ENCODE measurements around the gene PRKD1.

PRKD1 gene

GRCh38 chr14:29832042-29832441 is 95.6 kb downstream of the PRKD1 start:
- peaks cover 7% of the 10 kb centered on the region for H3K9me3 Mint-ChIP-seq
- H3K4me3 Mint-ChIP-seq = no peak overlapping the region
- H3K27ac Mint-ChIP-seq = no peak overlapping the region
- no peaks in the 10 kb centered on the region for H3K27me3 Mint-ChIP-seq
- no peaks in the 10 kb centered on the region for H3K4me1 Mint-ChIP-seq (ENCODE audit: low read depth)
- no peaks in the 10 kb centered on the region for H3K36me3 Mint-ChIP-seq (ENCODE audit: low read depth)
- no peak for DNase-seq

- Mint-ChIP-seq H3K27me3 (no peaks in the 10 kb centered on the region), H3K4me1 (ENCODE audit: low read depth) (no peaks in the 10 kb centered on the region), H3K9me3 (no peaks in the 10 kb centered on the region), H3K27ac (no peak overlapping the region), H3K36me3 (ENCODE audit: low read depth) (no peaks in the 10 kb centered on the region), H3K4me3 (no peak overlapping the region)
- no peak for DNase-seq
These were observed 97.8 kb downstream of the PRKD1 start for GRCh38 chr14:29829851-29830250.

GRCh38 chr14:29823816-29824215 is 103.8 kb downstream of the PRKD1 start:
- DNase-seq = no peak
- Mint-ChIP-seq H3K4me3 (no peak overlapping the region), H3K4me1 (ENCODE audit: low read depth) (no peaks in the 10 kb centered on the region), H3K27ac (no peak overlapping the region), H3K36me3 (ENCODE audit: low read depth) (no peaks in the 10 kb centered on the region), H3K27me3 (no peaks in the 10 kb centered on the region), H3K9me3 (peaks cover 5% of the 10 kb centered on the region)

- H3K36me3 Mint-ChIP-seq (ENCODE audit: low read depth) = no peaks in the 10 kb centered on the region
- DNase-seq = no peak
- peaks cover 5% of the 10 kb centered on the region for H3K9me3 Mint-ChIP-seq
- H3K27me3 Mint-ChIP-seq = no peaks in the 10 kb centered on the region
- H3K4me1 Mint-ChIP-seq (ENCODE audit: low read depth) = no peaks in the 10 kb centered on the region
- H3K4me3 Mint-ChIP-seq = no peak overlapping the region
- H3K27ac Mint-ChIP-seq = no peak overlapping the region
These were observed 105.3 kb downstream of the PRKD1 start for GRCh38 chr14:29822430-29822709.

DNA sequence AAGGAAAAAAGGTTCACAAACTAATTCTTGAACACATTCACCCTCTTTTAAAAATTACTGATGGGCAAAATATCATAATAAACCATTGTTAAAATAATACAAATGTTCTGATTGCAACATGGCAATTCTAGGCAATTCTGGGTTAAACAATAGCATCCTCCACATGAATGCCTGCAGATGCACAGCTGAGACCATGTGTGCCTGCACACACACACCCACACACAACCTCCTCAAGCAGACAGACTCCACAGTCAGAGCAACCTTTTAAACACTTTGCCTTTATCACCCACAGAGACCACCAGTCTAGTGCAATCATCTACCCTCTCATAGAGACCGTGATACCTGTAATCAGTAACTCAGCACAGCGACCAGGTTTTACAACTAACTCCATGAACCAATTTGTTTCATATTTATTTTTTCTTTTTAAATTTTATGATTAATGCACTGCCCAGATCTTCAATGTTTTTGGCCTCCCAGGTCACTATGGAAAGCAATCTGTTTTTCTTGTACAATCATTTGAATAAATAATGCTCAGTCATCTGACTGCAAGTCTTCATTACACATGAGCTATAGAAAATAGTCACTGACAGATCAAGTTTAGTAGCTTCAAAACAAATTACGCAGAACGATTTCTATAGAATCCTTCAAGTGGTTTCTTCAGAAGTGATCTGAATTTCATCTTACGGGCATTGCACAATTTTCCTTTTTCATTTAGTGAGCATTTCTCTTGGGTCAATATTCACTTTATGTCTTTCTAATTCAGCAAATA is 105.8 kb downstream of the PRKD1 start:
- no peaks in the 10 kb centered on the region for H3K4me1 Mint-ChIP-seq (ENCODE audit: low read depth)
- no peak overlapping the region for H3K27ac Mint-ChIP-seq
- no peak for DNase-seq

DNA sequence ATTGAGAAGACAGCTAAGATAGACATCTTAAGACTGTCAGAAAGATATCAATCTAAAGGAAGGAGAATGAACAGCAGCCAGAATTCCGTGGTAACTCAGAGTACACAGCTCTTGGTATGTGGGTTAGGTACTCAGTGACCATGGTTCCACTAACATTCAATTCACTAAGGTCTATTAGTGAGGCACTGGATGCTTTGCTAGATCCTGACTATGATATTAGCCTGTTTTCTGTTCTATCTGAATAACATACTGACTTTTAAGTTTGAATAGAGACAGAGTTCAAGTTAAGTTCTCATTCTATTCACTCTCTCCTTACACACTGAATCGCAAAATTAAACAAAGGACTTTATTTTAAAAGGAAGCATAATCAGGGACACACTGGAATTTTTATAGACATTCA is 106.4 kb downstream of the PRKD1 start:
- Mint-ChIP-seq H3K27me3 (no peaks in the 10 kb centered on the region), H3K4me3 (no peak overlapping the region), H3K4me1 (ENCODE audit: low read depth) (no peaks in the 10 kb centered on the region), H3K36me3 (ENCODE audit: low read depth) (no peaks in the 10 kb centered on the region), H3K9me3 (peaks cover 5% of the 10 kb centered on the region), H3K27ac (no peak overlapping the region)
- DNase-seq = no peak

More for the DNA sequence above, 105.8 kb downstream of the PRKD1 start:
- no peak overlapping the region for H3K4me3 Mint-ChIP-seq
- no peaks in the 10 kb centered on the region for H3K27me3 Mint-ChIP-seq
- no peaks in the 10 kb centered on the region for H3K36me3 Mint-ChIP-seq (ENCODE audit: low read depth)
- H3K9me3 Mint-ChIP-seq = peaks cover 5% of the 10 kb centered on the region

DNA sequence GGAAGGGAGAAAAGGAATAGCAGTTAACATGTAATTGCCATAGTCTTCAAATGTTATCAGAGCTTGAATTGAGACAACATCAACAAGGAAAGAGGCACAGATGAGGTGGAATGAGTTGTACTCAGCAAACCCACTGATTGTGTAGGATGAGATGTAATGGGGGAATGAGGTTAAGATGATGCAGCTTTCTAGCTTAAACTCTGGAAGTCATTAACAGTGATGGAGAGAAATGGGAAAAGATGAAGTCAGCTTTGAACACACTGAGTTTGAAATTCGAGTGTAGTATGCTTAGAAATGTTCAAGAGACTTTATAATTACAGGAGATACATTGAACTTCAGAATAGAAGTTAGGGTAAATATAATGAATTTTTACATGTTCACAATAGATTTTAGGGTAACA is 106.9 kb downstream of the PRKD1 start:
- H3K27ac Mint-ChIP-seq = no peak overlapping the region
- peaks cover 5% of the 10 kb centered on the region for H3K9me3 Mint-ChIP-seq
- H3K4me3 Mint-ChIP-seq = no peak overlapping the region
- no peaks in the 10 kb centered on the region for H3K36me3 Mint-ChIP-seq (ENCODE audit: low read depth)
- H3K4me1 Mint-ChIP-seq (ENCODE audit: low read depth) = no peaks in the 10 kb centered on the region
- no peak for DNase-seq
- H3K27me3 Mint-ChIP-seq = no peaks in the 10 kb centered on the region

GRCh38 chr14:29817767-29818405 is 109.8 kb downstream of the PRKD1 start:
- Mint-ChIP-seq H3K27ac (no peak overlapping the region), H3K4me1 (ENCODE audit: low read depth) (no peaks in the 10 kb centered on the region), H3K36me3 (ENCODE audit: low read depth) (no peaks in the 10 kb centered on the region), H3K9me3 (peaks cover 4% of the 10 kb centered on the region), H3K27me3 (no peaks in the 10 kb centered on the region), H3K4me3 (no peak overlapping the region)
- no peak for DNase-seq

DNA sequence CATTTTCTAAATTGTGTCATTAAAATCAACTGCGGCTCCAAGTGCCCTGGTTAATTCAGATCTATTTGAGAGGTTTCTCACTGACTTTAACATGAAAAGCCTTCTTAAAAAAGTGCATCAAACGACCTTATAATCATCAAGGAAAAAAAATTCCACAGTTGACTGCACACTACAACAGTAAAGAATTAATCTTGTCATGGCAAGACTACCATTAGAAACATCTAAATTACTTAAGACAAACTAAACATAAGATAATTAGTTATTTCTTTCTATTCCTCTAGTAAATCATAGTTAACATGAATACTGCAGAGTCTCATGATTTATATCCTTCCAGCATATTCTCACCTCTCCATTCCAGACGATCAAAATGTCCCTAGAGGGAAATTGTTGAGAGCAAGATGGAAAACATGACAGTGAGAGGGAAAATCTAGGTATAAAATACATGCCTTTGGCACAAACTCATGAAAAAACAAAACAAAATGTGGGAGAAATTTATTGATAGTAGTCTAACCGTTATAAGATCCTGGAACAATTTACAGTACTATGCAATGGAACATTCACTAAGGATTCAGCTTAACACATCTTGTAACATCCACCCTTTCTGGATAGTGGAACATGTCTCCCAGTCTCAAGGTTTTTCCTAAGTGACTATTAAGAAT is 112.5 kb downstream of the PRKD1 start:
- H3K27ac Mint-ChIP-seq = no peak overlapping the region
- H3K36me3 Mint-ChIP-seq (ENCODE audit: low read depth) = no peaks in the 10 kb centered on the region
- H3K9me3 Mint-ChIP-seq = peaks cover 11% of the 10 kb centered on the region
- DNase-seq = no peak
- no peak overlapping the region for H3K4me3 Mint-ChIP-seq
- no peaks in the 10 kb centered on the region for H3K4me1 Mint-ChIP-seq (ENCODE audit: low read depth)
- no peaks in the 10 kb centered on the region for H3K27me3 Mint-ChIP-seq

- H3K27ac Mint-ChIP-seq = no peak overlapping the region
- no peaks in the 10 kb centered on the region for H3K36me3 Mint-ChIP-seq (ENCODE audit: low read depth)
- no peaks in the 10 kb centered on the region for H3K4me1 Mint-ChIP-seq (ENCODE audit: low read depth)
- no peaks in the 10 kb centered on the region for H3K27me3 Mint-ChIP-seq
- no peak overlapping the region for H3K4me3 Mint-ChIP-seq
- H3K9me3 Mint-ChIP-seq = peaks cover 11% of the 10 kb centered on the region
- DNase-seq = no peak
These were observed 113.3 kb downstream of the PRKD1 start for GRCh38 chr14:29814156-29815015.

DNA sequence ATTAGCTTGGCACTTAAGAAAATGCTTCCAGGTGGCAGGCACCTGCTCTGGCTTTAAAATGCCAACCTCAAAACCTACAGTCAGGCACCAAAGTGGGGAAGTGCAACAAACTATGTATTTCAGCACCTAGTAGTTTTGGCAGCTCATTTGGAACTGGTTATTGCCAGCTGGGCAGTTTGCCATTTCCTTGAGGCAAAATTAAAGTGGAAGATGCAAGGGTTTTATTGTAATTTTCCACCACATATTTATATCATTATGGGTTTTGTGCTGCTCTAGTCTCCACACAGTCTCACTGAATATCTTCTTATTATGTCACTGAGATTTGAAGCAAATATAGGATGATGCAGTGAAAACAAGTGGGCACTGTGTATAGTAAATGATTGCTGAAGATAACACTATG is 117.0 kb downstream of the PRKD1 start:
- H3K4me3 Mint-ChIP-seq = no peak overlapping the region
- H3K27me3 Mint-ChIP-seq = no peaks in the 10 kb centered on the region
- no peaks in the 10 kb centered on the region for H3K36me3 Mint-ChIP-seq (ENCODE audit: low read depth)
- DNase-seq = no peak
- H3K9me3 Mint-ChIP-seq = peaks cover 19% of the 10 kb centered on the region
- H3K4me1 Mint-ChIP-seq (ENCODE audit: low read depth) = no peaks in the 10 kb centered on the region
- H3K27ac Mint-ChIP-seq = no peak overlapping the region

DNA sequence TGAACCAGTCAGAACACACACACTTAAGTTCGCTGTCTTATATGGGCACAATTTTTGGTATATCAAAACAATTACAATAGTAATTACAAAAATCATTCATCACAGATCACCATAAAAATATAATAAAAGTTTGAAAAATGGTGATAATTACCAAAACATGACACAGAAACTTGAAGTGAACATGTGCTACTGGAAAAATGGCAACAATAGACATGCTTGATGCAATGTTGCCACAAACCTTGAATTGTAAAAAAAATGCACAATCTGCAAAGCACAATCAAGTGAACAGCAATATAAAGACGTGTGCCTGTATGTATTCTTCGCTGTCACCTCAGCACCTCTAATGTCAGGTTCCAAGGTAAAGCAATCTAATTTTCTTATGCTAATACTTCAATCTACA is 117.6 kb downstream of the PRKD1 start:
- DNase-seq = no peak
- H3K4me1 Mint-ChIP-seq (ENCODE audit: low read depth) = no peaks in the 10 kb centered on the region
- no peak overlapping the region for H3K27ac Mint-ChIP-seq
- H3K9me3 Mint-ChIP-seq = peaks cover 20% of the 10 kb centered on the region
- no peak overlapping the region for H3K4me3 Mint-ChIP-seq
- no peaks in the 10 kb centered on the region for H3K27me3 Mint-ChIP-seq
- no peaks in the 10 kb centered on the region for H3K36me3 Mint-ChIP-seq (ENCODE audit: low read depth)

DNA sequence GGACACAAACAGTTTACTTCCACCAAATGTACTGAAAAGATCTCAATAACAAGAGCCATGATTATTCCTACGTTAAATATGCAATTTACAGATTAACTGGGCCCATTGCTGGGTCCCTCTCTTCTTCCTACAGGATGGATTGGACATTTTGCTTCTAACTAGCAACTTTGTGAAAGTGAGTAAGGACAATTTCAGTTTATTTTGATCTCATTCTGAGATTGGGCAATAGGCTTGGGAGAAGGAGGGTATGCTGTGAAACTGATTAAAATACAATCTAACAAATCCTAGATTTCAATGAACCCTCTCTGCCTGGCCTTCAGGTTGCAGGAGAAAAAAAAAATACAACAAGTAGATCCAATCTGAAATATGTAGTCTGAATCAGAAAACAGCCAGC is 121.5 kb downstream of the PRKD1 start:
- Mint-ChIP-seq H3K36me3 (ENCODE audit: low read depth) (no peaks in the 10 kb centered on the region), H3K4me1 (ENCODE audit: low read depth) (no peaks in the 10 kb centered on the region), H3K27me3 (no peaks in the 10 kb centered on the region), H3K9me3 (peaks cover 10% of the 10 kb centered on the region), H3K4me3 (no peak overlapping the region), H3K27ac (no peak overlapping the region)
- no peak for DNase-seq

- Mint-ChIP-seq H3K36me3 (ENCODE audit: low read depth) (no peaks in the 10 kb centered on the region), H3K9me3 (peaks cover 9% of the 10 kb centered on the region), H3K4me1 (ENCODE audit: low read depth) (no peaks in the 10 kb centered on the region), H3K4me3 (no peak overlapping the region), H3K27ac (no peak overlapping the region), H3K27me3 (no peaks in the 10 kb centered on the region)
- no peak for DNase-seq
These were observed 122.1 kb downstream of the PRKD1 start for GRCh38 chr14:29805415-29806123.

Data from activated T-cell treated with anti-CD3 and anti-CD28 coated beads, Interleukin-2, amount 50 U/mL, for 24 hours (primary cell).